Natural killer cell (primary cell): ENCODE data around the gene ASPA. TPM values are rescaled to one million over a fixed set of nuclear protein-coding genes. Genes with fewer than 3 reads are reported as not detected.
A peak's percentile ranks its signal among the peaks of the same experiment; 100 is the strongest.
"Not testable (repeated sequence)": the region's sequence is repeated elsewhere in the genome, so short reads cannot be mapped to it uniquely, and the experiment has no call there.

Experiments used
- ATAC-seq, 3 donors: fragments of 150-1000 bp in 2 of 3; fragments of 200-7000 bp in 1 of 3; cut with Tn5 transposase; 1 replicate in 1 of 3; 2 replicates in 2 of 3; pipeline ENCODE4 v1.10.0; 2021; ENCODE audit warnings: mild to moderate bottlenecking in 2 of 3, moderate library complexity in 2 of 3
- DNase-seq, 2 donors: peaks; one replicate each; pipeline versions ENCODE4 v3.0.0 to v3.0.0-alpha.2; 2013 to 2021; ENCODE audit warnings: mixed read lengths in 1 of 2
- H3K27ac ChIP-seq: one replicate; pipeline ENCODE4 v1.5.1; 2013; ENCODE audit warnings: mild to moderate bottlenecking, low read length
- H3K27me3 ChIP-seq: one replicate; pipeline ENCODE4 v1.6.1; 2013; ENCODE audit warnings: low read length; ENCODE audit not compliant: control insufficient read depth, insufficient read depth
- H3K36me3 ChIP-seq: one replicate; pipeline ENCODE4 v1.6.1; 2013; ENCODE audit warnings: low read length; ENCODE audit not compliant: control insufficient read depth, insufficient read depth
- H3K4me1 ChIP-seq: one replicate; pipeline ENCODE4 v1.6.1; 2013; ENCODE audit warnings: low read length; ENCODE audit not compliant: control insufficient read depth, insufficient read depth
- H3K4me3 ChIP-seq: one replicate; pipeline ENCODE4 v1.5.1; 2013; ENCODE audit warnings: low read length
- H3K9me3 ChIP-seq: one replicate; pipeline ENCODE4 v1.6.1; 2013; ENCODE audit warnings: low read length; ENCODE audit not compliant: control insufficient read depth, insufficient read depth
- H3K27ac Mint-ChIP-seq, 2 donors: one replicate each; pipeline ENCODE4 v1.8.0; 2022; ENCODE audit warnings: mild to moderate bottlenecking in 2 of 2, mixed read lengths in 2 of 2, moderate library complexity in 1 of 2
- H3K27me3 Mint-ChIP-seq, 2 donors: one replicate each; pipeline ENCODE4 v1.8.0; 2022; ENCODE audit warnings: low read depth in 2 of 2, mixed read lengths in 2 of 2
- H3K36me3 Mint-ChIP-seq: one replicate; pipeline ENCODE4 v1.8.0; 2022; ENCODE audit warnings: mixed read lengths
- H3K4me1 Mint-ChIP-seq, 2 donors: one replicate each; pipeline ENCODE4 v1.8.0; 2022; ENCODE audit warnings: mixed read lengths in 2 of 2
- H3K4me3 Mint-ChIP-seq: one replicate; pipeline ENCODE4 v1.8.0; 2022; ENCODE audit warnings: mild to moderate bottlenecking, moderate library complexity, mixed read lengths
- H3K9me3 Mint-ChIP-seq, 2 donors: one replicate each; pipeline ENCODE4 v1.8.0; 2022; ENCODE audit warnings: mixed read lengths in 2 of 2
- CTCF ChIP-seq: fragments of 200-600 bp; IDR thresholded peaks from one replicate; pipeline ENCODE4 v1.8.0; 2022; ENCODE audit warnings: antibody characterized with exemption
- WGBS: methylation state at CpG from one replicate; pipeline ENCODE4 v1.1.7; 2013; ENCODE audit warnings: missing lambda C conversion rate; ENCODE audit not compliant: insufficient coverage; 5-methylcytosine and 5-hydroxymethylcytosine counted together
- intact Hi-C: fragments of 100-400 bp; cut with micrococcal nuclease; formaldehyde crosslinking; loops from one replicate; pipeline ENCODE4 v1.14.2; 2022
- total RNA-seq, 4 donors: library from RNA; stranded (reverse); fragments of 120-200 nt in 1 of 4; gene quantifications; one replicate each; pipeline versions ENCODE4 v1.2.3 to v1.2.4, GENCODE V29; 2013 to 2022

The ASPA gene
- total RNA-seq = not detected
- total RNA-seq (2013) = not detected

GRCh38 chr17:3475812-3476610, at the start of gene ASPA:
ASPA (plus strand) TSS chr17:3475997; CDS start chr17:3476160, 163 bp downstream.
- Histone ChIP-seq H3K4me3 (no peak within 1 kb of the TSS), H3K4me1 (no peaks in the 10 kb centered on the region), H3K27me3 (no peaks in the 10 kb centered on the region), H3K9me3 (no peaks in the 10 kb centered on the region), H3K27ac (no peak within 1 kb of the TSS), H3K36me3 (no peaks in the 10 kb centered on the region)
- Mint-ChIP-seq H3K36me3 (no peaks in the 10 kb centered on the region), H3K27me3 (peaks cover 0 to 10% of the 10 kb centered on the region in 2 donors), H3K9me3 (no peaks in the 10 kb centered on the region), H3K4me1 (peaks cover 5 to 7% of the 10 kb centered on the region in 2 donors), H3K4me3 (peak within 1 kb of the TSS; percentile 18), H3K27ac (no peak within 1 kb of the TSS)
- no peak for TF ChIP-seq CTCF
- DNase-seq (no peak), ATAC-seq (peak in 1 of 3 donors; percentile 18)
- WGBS = 56% methylated on average over 6 of the region's 7 CpGs
- intact Hi-C loops = no loop called here

GRCh38 chr17:3433215-3433614, 42.6 kb upstream of the ASPA start:
- H3K27ac ChIP-seq, H3K4me3 Mint-ChIP-seq, H3K27me3 ChIP-seq, H3K4me3 ChIP-seq, H3K9me3 ChIP-seq, H3K27ac Mint-ChIP-seq, H3K36me3 Mint-ChIP-seq, H3K9me3 Mint-ChIP-seq, intact Hi-C loops, H3K36me3 ChIP-seq, H3K4me1 ChIP-seq, H3K4me1 Mint-ChIP-seq: not testable (repeated sequence)
- peak in 1 of 2 donors; percentile 5 for DNase-seq
- H3K27me3 Mint-ChIP-seq = peaks cover 16 to 18% of the 10 kb centered on the region in 2 donors
- 7% methylated on average over 6 of the region's 7 CpGs for WGBS
- peak in 2 of 3 donors; percentile 65 to 76 for ATAC-seq

GRCh38 chr17:3433741-3434140, 42.1 kb upstream of the ASPA start, which contains the start of gene OR1E2:
OR1E2 (minus strand) TSS chr17:3433841; CDS start chr17:3433841, 0 bp downstream.
- ATAC-seq (no peak), DNase-seq (no peak)
- Mint-ChIP-seq H3K4me3 (no peak within 1 kb of the TSS), H3K36me3 (no peaks in the 10 kb centered on the region), H3K4me1 (peaks cover 0 to 5% of the 10 kb centered on the region in 2 donors), H3K27ac (no peak within 1 kb of the TSS), H3K27me3 (peaks cover 15 to 16% of the 10 kb centered on the region in 2 donors), H3K9me3 (peaks cover 0 to 2% of the 10 kb centered on the region in 2 donors)
- Histone ChIP-seq H3K9me3 (no peaks in the 10 kb centered on the region), H3K4me3 (no peak within 1 kb of the TSS), H3K36me3 (no peaks in the 10 kb centered on the region), H3K4me1 (no peaks in the 10 kb centered on the region), H3K27ac (no peak within 1 kb of the TSS), H3K27me3 (peaks cover 2% of the 10 kb centered on the region)
- WGBS = 86% methylated on average over 3 of the region's 3 CpGs
- TF ChIP-seq CTCF = no peak
- intact Hi-C loops = no loop called here

GRCh38 chr17:3438368-3438767, 37.4 kb upstream of the ASPA start:
- H3K36me3 ChIP-seq = no peaks in the 10 kb centered on the region
- no peaks in the 10 kb centered on the region for H3K9me3 ChIP-seq
- Mint-ChIP-seq H3K4me3 (no peak overlapping the region), H3K4me1 (peaks cover 0 to under 1% of the 10 kb centered on the region in 2 donors), H3K36me3 (no peaks in the 10 kb centered on the region), H3K27ac (no peak overlapping the region), H3K9me3 (no peaks in the 10 kb centered on the region), H3K27me3 (peaks cover 13 to 21% of the 10 kb centered on the region in 2 donors)
- ATAC-seq = no peak
- H3K4me1 ChIP-seq = no peaks in the 10 kb centered on the region
- no peak for DNase-seq
- H3K27me3 ChIP-seq = peaks cover 2% of the 10 kb centered on the region
- no peak overlapping the region for H3K27ac ChIP-seq
- intact Hi-C loops = no loop called here
- WGBS = 63% methylated on average over 1 of the region's 1 CpG
- TF ChIP-seq CTCF = no peak
- no peak overlapping the region for H3K4me3 ChIP-seq
